ENCODE results near the gene DPH1. TPM values are rescaled to one million over a fixed set of nuclear protein-coding genes. Genes with fewer than 3 reads are reported as not detected.

The DPH1 gene
- polyA plus RNA-seq, 1 experiment: 54.6 TPM

GRCh38 chr17:2020721-2021120, 9.2 kb upstream of the DPH1 start:
- no peak for TF ChIP-seq CTCF (IDR thresholded peaks at IDR 0.05; ENCODE audit: insufficient read depth, low read depth, low read length)
- ChIA-PET POLR2A (no interaction called here), CTCF (interaction anchor here (1.2 to 2.7 kb wide), 2 partner anchors 8 to 112 kb away, joined by 3 to 9 read pairs; no protein-coding TSS in a partner anchor)
- peaks cover 33% of the 10 kb centered on the region for H3K27me3 ChIP-seq (ENCODE audit: control insufficient read depth, insufficient read depth, low read length)
- H3K4me3 ChIP-seq (ENCODE audit: low read depth, low read length): no peak overlapping the region
- no peaks in the 10 kb centered on the region for H3K36me3 ChIP-seq (ENCODE audit: control insufficient read depth, insufficient read depth, low read length)
- no peak for DNase-seq (ENCODE audit: low read depth)

GRCh38 chr17:2022647-2023240, 7.2 kb upstream of the DPH1 start:
- POLR2A ChIA-PET: no interaction called here
- no peak overlapping the region for H3K4me3 ChIP-seq (ENCODE audit: low read depth, low read length)
- peaks cover 31% of the 10 kb centered on the region for H3K27me3 ChIP-seq (ENCODE audit: control insufficient read depth, insufficient read depth, low read length)
- H3K36me3 ChIP-seq (ENCODE audit: control insufficient read depth, insufficient read depth, low read length): no peaks in the 10 kb centered on the region
- CTCF ChIA-PET: interaction anchor here (1.0 to 4.8 kb wide), 4 partner anchors 9 to 139 kb away, joined by 3 to 123 read pairs (median 4); no protein-coding TSS in a partner anchor
- no peak for TF ChIP-seq CTCF (IDR thresholded peaks at IDR 0.05; ENCODE audit: insufficient read depth, low read depth, low read length)
- no peak for DNase-seq (ENCODE audit: low read depth)

- DNase-seq (ENCODE audit: low read depth): no peak
- no peak for TF ChIP-seq CTCF (IDR thresholded peaks at IDR 0.05; ENCODE audit: insufficient read depth, low read depth, low read length)
- ChIA-PET POLR2A (no interaction called here), CTCF (interaction anchor here (1.0 to 4.8 kb wide), 5 partner anchors 10 to 139 kb away, joined by 3 to 123 read pairs (median 6); no protein-coding TSS in a partner anchor)
- Histone ChIP-seq H3K4me3 (ENCODE audit: low read depth, low read length) (no peak overlapping the region), H3K36me3 (ENCODE audit: control insufficient read depth, insufficient read depth, low read length) (no peaks in the 10 kb centered on the region), H3K27me3 (ENCODE audit: control insufficient read depth, insufficient read depth, low read length) (peaks cover 27% of the 10 kb centered on the region)
Measured at GRCh38 chr17:2023256-2023655, 6.7 kb upstream of the DPH1 start.

- H3K36me3 ChIP-seq (ENCODE audit: control insufficient read depth, insufficient read depth, low read length): no peaks in the 10 kb centered on the region
- TF ChIP-seq CTCF (IDR thresholded peaks at IDR 0.05; ENCODE audit: insufficient read depth, low read depth, low read length): no peak
- peaks cover 22% of the 10 kb centered on the region for H3K27me3 ChIP-seq (ENCODE audit: control insufficient read depth, insufficient read depth, low read length)
- no peak for DNase-seq (ENCODE audit: low read depth)
- H3K4me3 ChIP-seq (ENCODE audit: low read depth, low read length): peak overlapping the region; percentile 14
- ChIA-PET CTCF (interaction anchor here (0.9 to 4.8 kb wide), 12 partner anchors 8 to 309 kb away, joined by 3 to 123 read pairs (median 4); partner anchors contain the start of gene OVCA2), POLR2A (no interaction called here)
Measured at GRCh38 chr17:2023692-2024571, 6.0 kb upstream of the DPH1 start.

- CTCF ChIA-PET: interaction anchor here (0.9 to 4.8 kb wide), 19 partner anchors 9 to 310 kb away, joined by 3 to 123 read pairs (median 6); partner anchors contain the start of gene OVCA2
- no peak for DNase-seq (ENCODE audit: low read depth)
- H3K36me3 ChIP-seq (ENCODE audit: control insufficient read depth, insufficient read depth, low read length): no peaks in the 10 kb centered on the region
- H3K4me3 ChIP-seq (ENCODE audit: low read depth, low read length): peak overlapping the region; percentile 40
- TF ChIP-seq CTCF (IDR thresholded peaks at IDR 0.05; ENCODE audit: insufficient read depth, low read depth, low read length): no peak
- H3K27me3 ChIP-seq (ENCODE audit: control insufficient read depth, insufficient read depth, low read length): peaks cover 19% of the 10 kb centered on the region
- POLR2A ChIA-PET: no interaction called here
Measured at GRCh38 chr17:2024572-2025219, 5.3 kb upstream of the DPH1 start.
